HTERT RPE-1 (cell line): ENCODE data around the gene SOCS2.

Source experiments
- in situ Hi-C: fragments of 300-500 bp; cut with MboI; formaldehyde crosslinking; loops from 4 replicates; pipeline ENCODE4 v1.14.3; 2020; ENCODE audit warnings: low sequenced_read_pairs

SOCS2 gene

DNA sequence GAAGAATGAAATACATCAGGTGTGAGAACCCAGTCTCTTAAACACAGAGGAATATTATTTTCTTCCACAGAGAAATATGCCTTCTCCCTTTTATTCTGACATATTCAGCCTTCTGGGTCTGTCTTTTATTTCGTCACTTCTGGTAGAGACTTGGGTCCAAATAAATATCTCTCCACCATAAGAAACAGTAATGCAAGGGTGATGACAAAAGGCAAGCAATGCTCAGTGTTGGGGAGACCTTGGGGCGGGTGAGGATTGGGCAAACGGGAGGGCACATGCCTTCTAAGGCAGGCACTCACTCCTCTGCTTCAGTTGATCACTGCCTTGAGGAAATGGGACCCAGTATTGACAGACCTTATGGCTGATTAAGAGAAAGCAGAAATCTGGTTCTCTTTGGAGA, 6.7 kb upstream of the SOCS2 start:
- in situ Hi-C loops: loop anchor here (25.0 kb wide), 1 partner anchor 522 kb away; no protein-coding TSS in a partner anchor

DNA sequence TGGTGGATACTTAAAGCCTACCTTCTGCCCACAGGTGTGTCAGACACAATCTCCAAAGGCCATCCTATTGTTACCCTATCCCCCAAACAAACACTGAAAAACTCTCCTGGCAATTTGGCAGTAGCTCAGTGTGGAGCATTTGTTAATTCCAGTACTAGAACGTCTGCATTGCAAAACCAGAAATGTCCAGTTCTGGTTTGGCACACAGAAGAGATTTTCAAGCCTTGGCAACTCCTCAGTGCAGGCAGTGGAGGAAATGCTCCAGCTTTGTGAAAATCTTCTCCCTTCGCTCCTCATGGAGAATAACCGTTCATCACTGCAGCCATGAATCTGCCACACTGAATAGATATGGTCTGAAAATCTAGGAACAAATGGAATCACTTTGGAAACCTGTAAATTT, 5.3 kb upstream of the SOCS2 start:
- in situ Hi-C loops: loop anchor here (25.0 kb wide), 1 partner anchor 520 kb away; no protein-coding TSS in a partner anchor

DNA sequence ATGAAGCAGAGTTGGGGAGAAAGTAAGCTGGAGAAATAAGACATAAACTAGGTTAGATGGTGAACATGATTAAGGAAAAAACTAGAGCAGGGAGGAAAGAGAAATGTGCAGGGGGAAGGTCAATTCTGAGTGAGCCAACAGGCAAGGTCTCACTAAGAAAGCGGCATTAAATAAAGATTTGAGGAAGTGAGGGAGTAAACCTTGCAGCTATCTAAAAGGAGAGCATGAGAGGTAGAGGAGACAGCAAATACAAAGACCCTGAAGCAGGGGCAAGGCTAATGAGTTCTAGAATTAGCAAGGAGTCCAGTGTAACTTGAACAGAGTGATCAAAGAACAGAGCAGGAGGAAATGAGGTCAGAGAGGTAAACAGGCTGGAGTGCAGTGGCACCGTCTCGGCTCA, 4.4 kb upstream of the SOCS2 start:
- in situ Hi-C loops: loop anchor here (25.0 kb wide), 1 partner anchor 519 kb away; no protein-coding TSS in a partner anchor

DNA sequence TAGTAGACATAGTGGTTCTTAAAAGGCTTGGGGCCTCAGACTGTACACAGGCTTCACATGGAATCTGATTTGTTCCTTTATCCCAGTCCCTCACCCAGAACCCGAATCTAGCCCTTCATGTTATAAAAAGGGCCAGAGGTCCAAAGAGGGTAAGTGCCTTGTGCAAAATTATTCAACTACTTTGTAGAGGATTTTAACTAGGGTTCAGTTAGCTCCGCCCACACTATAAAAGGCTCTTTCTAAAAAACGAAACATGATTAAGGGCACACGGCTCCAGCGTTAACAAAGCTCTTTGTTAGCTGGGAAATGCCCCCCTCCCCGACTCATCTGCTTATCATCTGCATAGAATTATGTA, 3.2 kb upstream of the SOCS2 start:
- in situ Hi-C loops: loop anchor here (25.0 kb wide), 1 partner anchor 518 kb away; no protein-coding TSS in a partner anchor

DNA sequence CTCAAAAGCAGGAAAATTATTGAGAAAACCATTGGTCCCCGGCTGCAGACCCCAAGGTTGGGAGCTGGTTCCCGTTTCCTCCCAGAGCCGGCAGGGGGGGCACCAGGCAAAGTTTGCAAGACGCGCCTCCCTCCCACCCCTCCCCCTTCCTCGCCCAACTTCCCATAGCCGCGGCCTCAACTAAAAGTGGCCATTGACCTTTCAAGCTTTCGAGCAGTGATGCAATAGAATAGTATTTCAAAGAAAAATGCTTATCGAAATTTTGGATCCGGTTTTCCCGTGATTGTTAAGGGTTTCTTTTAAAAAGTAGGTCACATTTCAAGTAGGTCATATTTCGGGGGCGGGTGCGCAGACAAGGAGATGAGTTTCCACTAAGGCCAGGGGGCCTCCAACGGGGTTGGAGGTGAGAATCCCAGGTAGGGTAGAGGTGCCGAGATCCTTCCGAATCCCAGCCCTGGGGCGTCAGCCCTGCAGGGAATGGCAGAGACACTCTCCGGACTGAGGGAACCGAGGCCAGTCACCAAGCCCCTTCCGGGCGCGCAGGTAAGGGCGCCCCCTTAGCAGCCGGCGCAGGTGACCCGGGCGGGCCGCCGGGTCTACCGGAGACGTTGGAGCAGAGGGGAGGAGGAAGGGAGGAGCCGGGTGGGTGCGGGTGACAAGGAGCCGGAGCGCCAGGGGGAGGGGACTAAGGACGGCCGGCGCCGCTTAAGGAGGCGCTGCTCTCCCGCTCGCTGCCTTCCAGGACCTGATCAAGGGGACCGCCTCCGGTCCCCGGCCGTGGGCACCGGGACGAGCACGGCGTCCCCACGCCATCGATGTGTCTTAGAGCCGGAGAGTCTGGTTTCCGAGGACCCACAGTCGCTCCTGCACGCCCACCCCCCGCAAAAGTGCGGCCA, 2.6 kb upstream of the SOCS2 start:
- in situ Hi-C loops: loop anchor here (25.0 kb wide), 1 partner anchor 517 kb away; no protein-coding TSS in a partner anchor

DNA sequence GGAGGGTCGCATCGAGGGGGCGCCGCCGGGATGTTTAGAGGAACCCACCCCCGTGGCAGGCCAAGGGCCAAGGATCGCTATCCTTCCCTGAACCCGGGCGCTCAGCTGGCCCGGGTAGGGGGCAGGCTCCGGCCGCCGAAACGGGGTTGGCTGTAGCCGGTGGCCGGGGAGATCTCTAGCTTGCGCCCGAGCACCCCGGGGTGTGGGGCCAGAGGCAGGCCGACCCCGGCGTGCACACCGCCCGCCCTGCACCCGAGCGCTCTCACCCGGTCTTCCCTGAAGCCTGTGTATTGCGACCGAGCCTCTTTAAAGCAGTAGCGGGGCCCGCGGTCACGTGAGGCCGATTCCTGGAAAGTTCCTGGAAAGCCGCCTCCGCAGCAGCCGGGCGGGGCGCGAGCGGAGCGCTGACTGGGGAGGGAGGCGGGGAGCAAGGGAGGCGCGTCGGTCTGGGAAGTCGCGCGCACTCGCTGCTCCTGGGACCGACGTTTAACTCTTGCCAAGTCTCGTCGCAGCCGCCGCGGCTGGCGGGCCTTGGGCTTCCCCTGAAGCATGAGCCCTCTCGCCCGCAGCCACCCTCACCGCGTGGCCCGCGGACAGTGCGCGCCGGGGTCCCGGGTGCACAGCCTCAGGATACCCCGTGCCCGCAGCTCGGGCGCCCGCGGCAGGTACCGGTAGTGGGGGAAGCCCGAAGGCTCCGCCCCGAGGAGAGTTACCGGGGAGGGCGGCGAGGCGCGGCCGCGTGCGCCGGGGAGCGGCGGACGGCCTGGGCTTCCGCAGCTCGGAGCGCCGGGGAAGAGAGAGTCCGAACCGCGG, 1.7 kb upstream of the SOCS2 start:
- in situ Hi-C loops: loop anchor here (25.0 kb wide), 1 partner anchor 517 kb away; no protein-coding TSS in a partner anchor

DNA sequence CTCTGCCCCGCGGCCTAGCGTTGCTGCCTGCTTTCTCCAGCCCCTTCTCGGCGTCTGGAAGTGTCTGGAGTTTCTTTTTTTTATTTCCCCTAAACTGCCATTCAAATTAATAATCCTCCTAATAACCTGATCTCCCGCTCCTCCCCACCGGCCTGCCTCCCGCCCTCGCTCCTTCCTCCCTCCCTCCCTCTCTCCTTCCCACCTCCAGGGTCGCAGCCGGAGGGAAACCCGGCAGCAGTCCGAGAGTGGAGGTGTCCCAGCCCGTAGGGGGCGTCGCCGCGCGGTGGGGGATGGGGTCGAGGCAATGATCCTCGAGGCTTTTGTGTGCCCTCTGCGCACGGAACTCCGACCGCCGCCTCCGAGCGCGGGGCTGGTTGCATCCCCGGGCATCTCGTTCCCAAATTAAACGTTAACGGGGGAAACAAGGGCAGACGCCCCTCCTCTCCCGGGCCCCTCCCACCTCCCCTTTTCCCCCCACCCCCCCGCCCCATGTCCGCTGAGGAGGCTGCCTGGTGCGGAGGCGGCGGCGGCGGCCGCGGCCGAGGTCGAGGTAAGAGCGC, 1.0 kb upstream of the SOCS2 start:
- in situ Hi-C loops: loop anchor here (25.0 kb wide), 1 partner anchor 516 kb away; no protein-coding TSS in a partner anchor

DNA sequence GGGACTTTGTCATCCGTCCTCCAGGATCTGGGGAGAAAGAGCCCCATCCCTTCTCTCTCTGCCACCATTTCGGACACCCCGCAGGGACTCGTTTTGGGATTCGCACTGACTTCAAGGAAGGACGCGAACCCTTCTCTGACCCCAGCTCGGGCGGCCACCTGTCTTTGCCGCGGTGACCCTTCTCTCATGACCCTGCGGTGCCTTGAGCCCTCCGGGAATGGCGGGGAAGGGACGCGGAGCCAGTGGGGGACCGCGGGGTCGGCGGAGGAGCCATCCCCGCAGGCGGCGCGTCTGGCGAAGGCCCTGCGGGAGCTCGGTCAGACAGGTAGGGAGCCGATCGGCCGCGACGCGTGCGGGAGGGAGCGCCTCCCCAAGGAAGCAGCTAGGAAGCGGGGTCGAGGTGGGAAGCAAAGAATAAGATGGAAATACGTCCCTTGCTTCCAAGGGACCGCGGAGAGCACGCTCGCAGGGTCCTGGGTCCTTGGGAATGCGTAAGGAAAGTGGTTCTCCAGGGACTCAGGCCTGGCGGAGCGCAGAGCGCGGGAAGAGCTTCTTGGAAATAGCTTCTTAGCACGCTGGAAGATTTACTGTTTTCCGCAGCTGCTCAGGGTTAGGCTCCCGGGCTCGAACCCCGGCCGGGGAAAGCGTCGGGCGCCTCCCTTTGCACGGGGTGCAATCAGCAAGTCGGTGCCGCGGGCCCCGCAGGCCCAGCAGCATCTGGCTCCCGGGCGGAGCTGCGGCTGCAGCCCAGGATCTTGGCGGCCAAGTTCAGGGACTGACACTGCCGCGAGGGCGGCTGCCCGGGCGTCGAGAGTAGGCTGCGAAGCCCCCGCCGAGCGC, 457 bp downstream of the SOCS2 start:
- in situ Hi-C loops: loop anchor here (25.0 kb wide), 1 partner anchor 514 kb away; no protein-coding TSS in a partner anchor

DNA sequence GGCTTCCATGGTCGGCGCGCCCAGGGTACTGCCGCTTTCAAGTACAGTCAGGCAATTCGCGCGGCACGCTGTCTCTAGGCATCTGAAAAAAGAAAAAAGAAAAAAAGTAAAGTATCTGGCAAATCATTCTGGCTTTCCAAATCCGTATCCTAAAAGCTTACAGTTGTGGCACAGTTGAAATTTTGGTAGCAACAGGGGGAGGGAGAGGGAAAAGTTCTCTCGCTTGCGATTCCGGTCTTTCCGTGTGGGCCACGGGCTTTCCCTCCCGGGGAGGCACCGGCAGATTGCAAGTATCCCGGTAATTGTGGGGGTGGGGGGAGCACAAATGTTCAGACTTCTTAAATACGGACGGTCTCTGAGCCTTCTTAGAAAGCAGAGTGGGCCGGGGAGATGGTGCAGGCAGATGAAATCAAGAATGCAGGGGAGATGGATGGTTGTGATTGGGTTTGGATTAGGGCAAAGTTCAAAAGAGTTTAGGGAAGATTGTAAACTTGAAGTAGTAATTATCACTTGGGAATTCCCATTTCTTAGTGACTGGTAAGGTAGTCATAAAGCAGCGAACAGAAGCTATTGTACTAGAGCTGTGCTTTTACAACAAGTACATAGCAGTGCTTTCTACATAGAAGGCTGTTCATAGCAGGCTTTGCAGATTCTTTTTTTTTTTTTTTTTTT, 1.2 kb downstream of the SOCS2 start:
- in situ Hi-C loops: loop anchor here (25.0 kb wide), 1 partner anchor 514 kb away; no protein-coding TSS in a partner anchor

DNA sequence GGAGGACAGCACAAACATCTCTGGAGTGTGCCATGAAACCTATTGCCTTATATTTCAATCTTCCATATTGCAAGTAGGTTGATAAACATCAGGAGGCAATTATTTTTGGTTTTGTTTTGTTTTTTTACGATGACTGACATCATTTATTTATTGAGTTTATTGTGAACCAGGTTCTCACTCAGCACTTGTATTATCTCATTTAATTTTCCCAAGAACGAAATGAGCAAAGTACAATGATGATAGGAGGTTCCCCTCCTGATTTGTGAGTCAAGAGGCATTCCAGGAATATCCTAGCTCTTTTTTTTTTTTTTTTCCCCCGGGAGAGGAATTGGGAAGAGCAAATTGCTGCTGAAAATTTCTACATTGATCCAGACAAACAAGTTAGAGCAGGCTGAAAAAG, 4.7 kb downstream of the SOCS2 start:
- in situ Hi-C loops: no loop called here

DNA sequence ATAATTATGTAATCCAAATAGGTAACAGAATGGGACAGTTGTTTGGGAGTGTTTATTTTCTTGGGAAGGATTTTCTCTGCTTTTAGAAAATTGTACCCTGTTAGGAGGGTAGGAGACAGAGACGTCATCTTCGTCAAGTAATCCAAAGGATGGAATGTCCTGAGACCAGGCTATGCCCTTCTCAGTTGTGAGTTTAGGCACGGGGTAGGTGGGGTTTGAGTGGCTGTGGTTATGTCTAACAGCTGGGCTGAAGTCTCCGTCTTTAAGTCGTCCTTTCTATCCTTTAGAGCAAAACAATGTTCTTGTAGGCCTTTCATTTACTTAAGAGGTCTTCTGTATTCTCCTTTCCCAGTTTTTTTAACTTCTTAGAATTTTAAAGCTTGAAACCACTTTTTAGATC, 5.7 kb downstream of the SOCS2 start:
- in situ Hi-C loops: no loop called here

DNA sequence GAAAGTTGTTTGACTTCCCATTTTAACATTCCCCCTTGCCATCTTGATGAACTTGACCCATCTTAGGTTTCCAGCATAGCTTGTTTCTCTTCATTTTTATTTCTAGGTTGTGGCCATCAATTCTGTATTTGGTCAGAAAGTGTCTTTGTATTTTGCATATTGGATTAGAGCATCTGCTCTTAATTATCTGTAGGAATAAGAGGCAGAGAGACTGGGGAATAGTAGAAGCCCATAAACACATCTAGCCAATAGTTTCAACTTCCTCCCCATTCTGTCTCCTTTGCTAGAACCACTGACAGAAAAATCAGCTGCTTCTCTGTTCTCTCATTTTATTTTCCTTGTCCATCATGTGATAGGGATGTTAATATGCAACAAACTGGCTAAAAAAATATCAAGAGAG, 8.2 kb downstream of the SOCS2 start:
- in situ Hi-C loops: no loop called here

DNA sequence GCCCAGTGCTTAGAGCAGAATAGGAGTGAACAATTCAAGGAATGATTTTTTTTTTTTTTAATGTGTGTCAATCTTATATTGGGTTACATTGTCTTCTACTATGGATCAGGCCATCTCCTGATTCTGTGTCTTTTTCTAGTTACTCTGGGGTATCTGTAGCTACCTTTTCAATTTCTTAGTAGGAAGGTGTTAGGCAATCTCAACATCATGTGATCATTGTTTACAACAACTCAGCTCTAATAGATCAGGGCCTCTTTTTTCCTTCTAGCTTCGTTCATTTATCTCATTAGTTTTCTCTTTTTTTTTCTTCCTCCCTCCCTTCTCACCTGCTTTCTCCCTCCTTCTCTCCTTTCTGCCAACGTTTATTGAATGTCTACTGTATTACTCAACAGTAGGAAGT, 8.9 kb downstream of the SOCS2 start:
- in situ Hi-C loops: no loop called here

DNA sequence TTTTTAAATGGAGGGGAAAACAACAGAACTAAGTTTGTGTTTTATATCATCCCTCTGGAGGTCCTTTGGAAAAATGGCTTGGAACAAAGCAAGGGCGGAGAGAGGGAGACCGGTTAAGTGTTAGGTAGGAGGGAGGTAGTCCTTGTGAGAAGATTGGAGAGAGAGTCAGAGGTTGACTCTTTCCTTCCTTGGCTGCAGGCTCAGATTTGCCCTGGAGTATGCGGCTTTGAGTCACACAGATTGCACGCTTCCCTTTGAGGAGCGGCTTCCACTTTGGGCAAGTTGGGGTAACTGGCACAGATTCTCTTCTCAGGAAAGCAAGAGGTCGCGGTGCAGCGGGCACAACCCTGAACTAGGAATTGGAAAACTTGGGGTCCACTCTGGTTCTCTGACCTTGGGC, 9.9 kb downstream of the SOCS2 start:
- in situ Hi-C loops: no loop called here

DNA sequence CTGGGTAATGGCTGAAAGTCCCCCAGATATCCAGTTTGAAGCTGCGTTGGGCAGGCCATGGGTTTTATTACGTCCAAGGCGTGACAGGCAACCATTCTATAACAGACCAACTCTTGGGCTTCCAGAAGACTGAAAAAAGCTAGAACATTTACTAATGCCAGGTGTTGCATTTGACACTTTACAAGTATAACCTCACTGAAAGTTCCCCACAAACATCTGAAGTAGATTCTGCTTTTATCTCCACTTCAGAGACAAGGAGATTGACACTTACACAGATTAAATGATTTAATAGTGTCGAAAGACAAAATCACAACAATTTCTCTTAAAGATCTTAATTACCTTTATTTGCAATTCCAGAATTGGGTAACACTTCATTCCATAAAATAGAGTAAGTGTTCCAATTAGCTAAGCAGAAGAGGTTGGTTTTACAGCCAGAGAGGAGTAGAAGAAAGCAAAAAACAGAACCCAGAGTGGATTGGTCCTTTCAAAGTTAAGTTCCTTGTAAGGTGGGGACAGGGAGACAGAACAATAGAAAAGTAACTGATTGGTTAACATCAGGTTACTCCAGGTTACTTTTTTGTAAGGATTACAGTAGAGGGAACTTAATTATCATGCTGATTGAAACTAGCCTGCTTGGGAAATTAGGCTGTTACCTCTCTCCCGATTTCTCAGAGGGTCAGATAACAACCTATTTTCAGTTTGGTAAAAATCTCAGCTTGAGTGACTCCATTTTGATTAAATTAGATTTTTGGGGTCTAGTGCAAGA, 11.3 kb downstream of the SOCS2 start:
- in situ Hi-C loops: no loop called here

DNA sequence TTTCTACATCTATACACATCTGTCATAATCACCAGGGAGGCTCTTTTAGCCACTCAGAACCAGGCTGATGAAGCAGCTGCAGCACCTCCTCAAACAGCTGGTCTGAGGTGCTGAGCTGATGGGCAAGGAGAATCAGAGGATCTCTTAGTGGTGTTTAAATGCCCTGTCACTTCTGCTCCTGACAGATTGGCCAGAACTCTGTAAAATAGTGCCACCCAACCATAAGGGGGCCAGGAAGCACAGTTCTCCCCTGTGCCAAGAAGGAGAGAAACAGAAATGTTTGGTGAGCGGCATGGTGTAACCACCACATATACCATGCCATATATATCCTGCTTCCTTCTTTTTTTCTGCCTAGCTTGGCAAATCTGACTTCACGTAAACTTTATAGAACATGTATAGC, 12.8 kb downstream of the SOCS2 start:
- in situ Hi-C loops: no loop called here

DNA sequence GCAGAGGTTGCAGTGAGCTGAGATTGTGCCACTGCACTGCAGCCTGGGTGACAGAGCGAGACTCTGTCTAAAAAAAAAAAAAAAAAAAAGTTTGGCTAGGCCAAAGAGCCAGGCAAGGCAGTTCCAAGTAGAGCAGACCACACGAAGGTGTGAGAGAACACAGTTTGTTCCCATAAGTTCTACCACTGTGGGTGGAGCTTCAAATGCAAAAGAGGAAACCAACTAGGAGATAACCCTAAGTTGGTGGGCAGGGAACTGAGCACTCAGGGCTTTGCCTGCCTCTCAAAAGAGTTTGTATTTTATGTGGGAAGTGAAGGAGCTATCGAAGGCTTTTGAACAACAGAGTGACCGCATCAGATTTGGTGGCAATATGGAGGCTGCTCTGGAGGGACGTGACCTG, 15.1 kb downstream of the SOCS2 start:
- in situ Hi-C loops: no loop called here

DNA sequence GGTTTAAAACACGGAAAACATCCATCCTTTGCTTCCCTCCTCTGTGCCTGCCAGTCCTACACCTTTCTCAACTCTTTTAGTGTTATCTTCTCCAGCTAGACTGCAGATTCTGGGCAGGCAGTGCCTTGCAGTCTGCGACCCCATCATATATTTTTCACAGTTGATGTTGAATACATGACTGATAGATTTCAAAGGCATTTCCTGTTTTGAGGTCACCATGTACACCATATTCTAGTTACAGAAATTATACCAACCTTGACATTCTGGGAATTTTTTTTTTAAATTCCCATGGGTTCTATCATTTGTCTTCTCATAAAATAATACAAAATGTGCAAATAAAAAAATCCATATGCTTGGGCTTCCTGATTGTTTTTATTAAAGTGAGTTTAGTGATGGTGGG, 16.6 kb downstream of the SOCS2 start:
- in situ Hi-C loops: no loop called here
